ENCODE measurements around the gene FSCN2. TPM values are rescaled to one million over a fixed set of nuclear protein-coding genes. Genes with fewer than 3 reads are reported as not detected.

Gene FSCN2
- total RNA-seq, 2 experiments from 2014 or later = 1.6 to 6.7 TPM

GRCh38 chr17:81524039-81524864 is 3.9 kb upstream of the FSCN2 start:
- H3K9me3 ChIP-seq (ENCODE audit: low read length) = no peaks in the 10 kb centered on the region
- ChIA-PET POLR2A (no interaction called here), CTCF (ENCODE audit: unreplicated experiment) (interaction anchor here (0.6 kb wide), 1 partner anchor 161 kb away, joined by 3 read pairs; no protein-coding TSS in a partner anchor)
- no peaks in the 10 kb centered on the region for H3K79me2 ChIP-seq (ENCODE audit: insufficient read depth, low read depth, low read length)
- no TSS peak for BruUV-seq (replicated peaks)
- H2AFZ ChIP-seq (ENCODE audit: low read length) = no peak overlapping the region
- no peak overlapping the region for H3K27ac ChIP-seq (ENCODE audit: low read depth, low read length, poor library complexity, severe bottlenecking)
- TF ChIP-seq CTCF (conservative IDR thresholded peaks at IDR 0.05; ENCODE audit: low read length) (no peak), EZH2phosphoT487 (IDR thresholded peaks at IDR 0.05; ENCODE audit: borderline replicate concordance, low read depth, low read length) (no peak)
- H3K4me3 ChIP-seq (ENCODE audit: low read depth, low read length, poor library complexity, severe bottlenecking) = no peak overlapping the region
- no peaks in the 10 kb centered on the region for H4K20me1 ChIP-seq (ENCODE audit: insufficient read depth, low read length)
- H3K36me3 ChIP-seq (ENCODE audit: insufficient read depth, low read length) = no peaks in the 10 kb centered on the region
- H3K4me2 ChIP-seq (ENCODE audit: low read length) = no peak overlapping the region
- H3K4me1 ChIP-seq (ENCODE audit: insufficient read depth, low read length, poor library complexity, severe bottlenecking) = peaks cover 12% of the 10 kb centered on the region
- DNase-seq (ENCODE audit: low spot score) = no peak
- H3K9me2 ChIP-seq (ENCODE audit: insufficient read depth, low read length) = no peaks in the 10 kb centered on the region
- intact Hi-C loops (cut with micrococcal nuclease; ENCODE audit: unreplicated experiment) = no loop called here

GRCh38 chr17:81524865-81525159 is 3.4 kb upstream of the FSCN2 start:
- H3K4me1 ChIP-seq (ENCODE audit: insufficient read depth, low read length, poor library complexity, severe bottlenecking) = peaks cover 6% of the 10 kb centered on the region
- H3K36me3 ChIP-seq (ENCODE audit: insufficient read depth, low read length) = no peaks in the 10 kb centered on the region
- no peak overlapping the region for H3K27ac ChIP-seq (ENCODE audit: low read depth, low read length, poor library complexity, severe bottlenecking)
- intact Hi-C loops (cut with micrococcal nuclease; ENCODE audit: unreplicated experiment) = no loop called here
- CTCF ChIA-PET (ENCODE audit: unreplicated experiment) = no interaction called here
- H3K9me2 ChIP-seq (ENCODE audit: insufficient read depth, low read length) = no peaks in the 10 kb centered on the region
- TF ChIP-seq EZH2phosphoT487 (IDR thresholded peaks at IDR 0.05; ENCODE audit: borderline replicate concordance, low read depth, low read length) (no peak), CTCF (conservative IDR thresholded peaks at IDR 0.05; ENCODE audit: low read length) (no peak)
- no TSS peak for BruUV-seq (replicated peaks)
- no peaks in the 10 kb centered on the region for H3K79me2 ChIP-seq (ENCODE audit: insufficient read depth, low read depth, low read length)
- no peaks in the 10 kb centered on the region for H3K9me3 ChIP-seq (ENCODE audit: low read length)
- no peak overlapping the region for H2AFZ ChIP-seq (ENCODE audit: low read length)
- H3K4me2 ChIP-seq (ENCODE audit: low read length) = no peak overlapping the region
- no peaks in the 10 kb centered on the region for H4K20me1 ChIP-seq (ENCODE audit: insufficient read depth, low read length)
- POLR2A ChIA-PET = no interaction called here
- no peak overlapping the region for H3K4me3 ChIP-seq (ENCODE audit: low read depth, low read length, poor library complexity, severe bottlenecking)
- no peak for DNase-seq (ENCODE audit: low spot score)

Measured in OCI-LY7 (cell line).